Globus pallidus (tissue), 1 donor: ENCODE data around the gene B3GALT2.
A peak's percentile ranks its signal among the peaks of the same experiment; 100 is the strongest.

Experiments
- DNase-seq: peaks from one replicate; pipeline ENCODE4 v3.0.0-alpha.2; 2015; ENCODE audit warnings: low spot score

Gene B3GALT2

DNA sequence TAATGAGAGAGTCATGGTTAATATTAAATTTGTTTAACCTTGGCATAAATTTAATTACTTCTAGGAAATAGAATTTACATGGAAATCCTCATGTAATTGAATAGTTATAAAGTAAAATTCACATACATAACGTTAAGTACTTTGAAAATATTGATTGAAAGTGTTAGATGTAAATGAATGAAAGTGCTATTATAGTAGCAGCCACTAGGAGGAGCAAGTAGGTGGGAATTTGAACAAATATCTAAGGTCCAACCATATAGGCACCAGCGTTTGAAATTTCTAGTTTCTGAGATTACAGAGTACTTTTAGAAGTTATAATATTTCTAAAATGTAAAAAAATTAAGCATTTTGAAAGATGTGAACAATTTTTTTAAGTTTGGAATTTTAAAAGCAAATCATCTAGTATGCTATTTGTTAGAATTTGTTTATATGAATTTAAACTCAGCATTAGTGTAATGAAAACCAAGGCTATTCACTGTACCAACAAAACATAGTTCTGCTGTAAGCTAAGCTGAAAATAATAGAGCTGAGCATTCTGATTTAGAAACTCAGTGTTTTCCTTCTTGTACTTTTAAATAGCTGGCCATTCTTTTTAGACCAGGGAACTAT, 3.3 kb downstream of the B3GALT2 start:
- DNase-seq = peak; percentile 75

DNA sequence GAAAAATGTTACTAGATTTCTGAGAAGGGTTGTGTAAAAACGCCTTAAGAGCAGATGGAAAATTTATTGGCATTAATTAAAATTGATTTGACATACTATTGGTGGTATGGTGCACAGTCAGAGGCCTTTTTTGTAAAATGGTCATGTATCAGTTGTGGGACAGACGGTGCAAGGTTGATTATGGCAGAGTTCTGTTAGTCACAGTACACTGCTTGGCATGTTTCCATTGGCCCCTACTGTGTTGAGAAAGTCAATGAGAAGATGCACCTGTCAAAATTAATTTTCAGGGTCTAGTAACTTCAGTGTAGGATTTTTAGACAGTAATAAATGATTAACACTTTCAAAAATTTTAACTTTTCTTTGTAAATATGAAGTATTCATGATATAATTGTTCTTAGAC, 4.4 kb downstream of the B3GALT2 start:
- no peak for DNase-seq

DNA sequence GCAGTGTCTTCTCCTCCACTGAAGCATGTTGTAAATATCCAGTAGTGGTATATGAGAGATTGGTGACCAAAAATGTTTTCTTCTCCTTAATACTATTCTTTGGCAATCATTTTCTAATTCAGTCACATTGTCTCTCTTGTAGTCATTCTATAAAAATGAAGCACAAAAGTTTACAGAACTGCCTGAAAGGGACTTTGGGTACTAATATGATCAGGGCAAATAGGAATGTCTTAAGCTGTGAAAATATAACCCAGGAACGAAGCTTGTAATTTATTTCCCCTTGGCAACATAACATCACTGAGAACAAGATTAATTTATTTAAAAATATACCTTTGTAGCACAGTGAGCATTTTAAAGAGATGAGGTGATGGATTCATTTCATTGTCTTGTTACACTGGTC, 4.9 kb downstream of the B3GALT2 start:
- no peak for DNase-seq

DNA sequence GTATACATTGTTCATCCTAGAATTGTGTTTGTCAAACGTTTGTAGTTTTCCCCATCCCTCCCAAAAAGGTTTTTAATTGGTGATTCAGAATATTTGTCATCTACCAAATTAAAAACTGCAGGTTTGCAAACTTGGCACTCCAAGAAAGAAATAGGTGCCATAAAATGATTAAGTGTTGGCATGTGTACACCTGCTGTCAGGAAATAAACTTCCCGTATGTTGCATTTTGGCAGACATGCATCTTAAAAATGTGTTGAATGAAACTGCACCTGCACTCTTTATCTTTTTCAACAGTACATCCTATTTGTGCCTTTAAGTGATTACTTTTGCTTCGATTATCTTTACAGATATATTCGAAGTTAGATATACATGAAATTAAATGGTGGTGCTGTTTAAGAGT, 7.3 kb downstream of the B3GALT2 start:
- DNase-seq = no peak

DNA sequence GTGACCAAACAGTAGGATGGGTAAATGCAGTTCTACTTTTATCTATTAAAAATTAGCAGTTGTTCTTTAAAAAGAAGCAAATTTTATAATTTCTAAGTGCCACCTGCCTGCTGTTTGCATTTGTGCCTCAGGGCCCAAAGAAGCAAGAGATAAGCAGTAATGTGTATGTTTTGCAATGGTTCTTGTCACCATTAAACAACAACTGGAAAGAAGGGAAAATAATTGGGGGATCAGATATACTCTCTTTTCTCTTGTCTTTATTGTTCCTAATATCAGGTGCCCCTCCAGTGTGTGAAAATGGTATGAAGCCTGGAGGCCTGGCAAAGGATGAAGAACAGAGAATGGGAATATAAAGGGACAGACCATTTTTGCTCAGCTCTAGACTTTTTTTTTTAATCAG, 9.6 kb downstream of the B3GALT2 start:
- DNase-seq = no peak

DNA sequence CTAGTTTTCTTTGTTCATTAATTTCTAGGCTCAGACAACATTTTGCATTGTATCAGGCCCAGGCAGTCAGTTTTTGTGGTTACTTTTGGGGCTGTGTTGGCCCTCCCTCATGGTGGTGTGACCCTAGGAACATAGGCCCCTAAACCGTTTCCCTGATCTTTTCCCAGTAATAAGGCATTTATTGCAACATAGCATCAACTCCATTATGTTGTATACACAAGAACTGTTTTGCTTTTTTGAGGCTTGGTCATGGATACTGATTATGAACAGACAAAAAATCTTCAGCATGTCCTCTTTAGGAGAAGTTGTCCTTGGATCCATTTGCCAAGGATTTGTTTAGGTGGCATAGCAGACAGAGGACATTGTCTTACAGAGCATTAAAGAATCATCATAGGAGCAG, 10.3 kb downstream of the B3GALT2 start:
- DNase-seq = no peak

DNA sequence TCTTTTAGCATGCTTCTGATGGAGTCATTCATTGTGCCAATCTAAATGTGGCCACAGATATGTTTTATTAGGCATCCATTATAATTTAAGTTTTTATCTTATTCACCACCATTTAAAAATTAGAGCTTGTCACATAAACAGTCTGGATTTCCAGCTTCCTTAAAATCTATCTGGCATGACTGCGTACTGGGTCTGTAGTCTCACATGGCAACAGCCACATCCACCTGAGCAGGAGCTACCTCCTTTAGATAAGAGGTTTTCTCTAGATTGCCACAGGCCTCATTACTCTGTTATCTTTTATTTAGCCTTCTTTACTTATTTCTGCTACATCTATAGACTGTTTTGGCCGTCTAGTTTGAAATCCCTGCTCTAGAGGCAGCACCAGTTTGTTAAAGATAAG, 29.1 kb downstream of the B3GALT2 start:
- DNase-seq = no peak

DNA sequence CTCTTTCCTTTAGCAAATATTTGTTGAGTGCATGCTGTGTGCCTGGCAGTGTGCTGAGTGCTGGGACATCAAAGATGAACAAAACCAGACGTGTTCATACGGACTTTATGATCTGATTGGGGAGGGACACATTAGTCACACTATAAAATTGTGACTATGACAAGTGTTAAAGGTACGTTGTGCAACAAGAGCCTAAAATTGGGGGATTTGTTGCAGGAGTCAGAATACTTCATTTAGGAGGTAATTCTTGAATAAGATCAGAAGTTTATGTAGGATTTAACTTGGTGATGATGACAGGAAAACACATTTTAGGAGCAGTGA, 29.6 kb downstream of the B3GALT2 start:
- no peak for DNase-seq

DNA sequence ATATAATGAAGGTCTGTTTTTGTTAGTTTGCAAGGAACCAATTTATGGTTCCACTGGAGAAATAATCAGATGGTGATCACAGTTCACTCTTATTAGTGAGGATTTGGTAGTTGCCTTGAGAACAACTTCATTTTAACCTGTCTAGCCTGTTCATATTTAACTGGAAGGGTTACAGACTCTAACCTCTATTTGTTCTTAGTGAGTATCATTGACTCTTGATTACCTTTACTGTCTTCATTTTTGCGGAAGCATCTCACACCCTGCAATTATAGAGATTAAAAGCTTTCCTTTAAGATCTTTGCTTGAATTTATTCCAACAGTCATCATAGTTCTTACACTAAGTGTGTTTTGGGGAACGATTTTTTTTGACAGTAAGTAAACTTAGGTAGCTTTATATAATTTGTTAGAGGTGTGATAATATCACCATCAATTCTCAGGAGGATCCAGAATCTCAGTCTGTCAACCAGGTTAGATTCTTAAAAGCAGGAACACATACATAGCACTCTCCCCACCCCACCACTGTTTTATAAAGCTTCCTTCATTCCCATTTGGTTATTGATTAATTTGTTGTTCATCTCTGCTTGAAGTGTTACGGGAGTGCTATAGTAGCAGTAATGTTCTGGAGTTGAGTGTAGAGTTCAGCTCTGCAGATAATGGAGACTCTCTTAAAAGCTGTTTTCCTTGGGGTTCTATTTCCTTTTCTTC, 30.1 kb downstream of the B3GALT2 start:
- no peak for DNase-seq

DNA sequence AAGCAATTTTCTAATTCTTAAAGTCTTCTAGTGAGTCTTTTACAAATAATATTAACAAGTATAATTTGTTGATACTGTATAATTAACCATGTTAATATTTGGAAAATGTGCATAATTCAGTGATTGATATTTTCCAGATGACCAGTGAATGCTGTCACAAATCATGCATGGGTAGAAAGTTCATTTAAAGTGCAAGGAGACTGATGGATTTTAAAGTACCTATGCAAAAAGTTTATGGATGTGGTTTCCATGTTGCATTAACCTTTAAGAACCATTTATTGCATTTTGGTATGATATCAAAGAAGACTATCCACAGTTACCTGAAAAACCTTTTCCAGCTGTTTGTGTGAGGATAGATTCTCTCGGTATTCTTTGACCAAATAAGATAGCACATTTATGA, 41.4 kb downstream of the B3GALT2 start:
- no peak for DNase-seq

DNA sequence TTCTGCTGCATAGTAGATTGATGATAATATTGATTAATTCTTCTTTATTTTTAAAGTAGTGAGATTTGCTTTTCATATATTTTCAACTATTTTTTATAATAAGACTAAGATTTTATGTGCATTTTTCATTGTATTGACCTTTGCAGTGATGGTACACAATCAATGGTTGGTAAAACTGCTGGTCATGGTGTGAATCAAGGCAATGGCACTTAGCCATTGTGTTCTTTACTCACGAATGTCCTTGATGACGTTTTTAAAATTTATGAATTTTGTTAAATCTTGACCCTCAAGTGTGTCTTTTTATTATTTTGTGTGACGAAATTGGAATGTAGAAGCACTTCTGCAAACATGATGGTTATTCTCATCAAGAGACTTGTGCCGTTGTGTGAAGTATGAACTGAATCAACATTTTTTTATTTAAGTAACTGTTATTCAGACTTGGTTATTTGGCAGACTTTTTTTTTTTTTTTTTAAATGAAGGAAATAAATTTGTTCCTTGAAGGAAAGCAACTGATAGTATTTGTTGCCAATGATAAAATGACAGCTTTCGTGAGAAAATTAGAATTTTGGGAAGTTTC, 42.0 kb downstream of the B3GALT2 start:
- DNase-seq = no peak

DNA sequence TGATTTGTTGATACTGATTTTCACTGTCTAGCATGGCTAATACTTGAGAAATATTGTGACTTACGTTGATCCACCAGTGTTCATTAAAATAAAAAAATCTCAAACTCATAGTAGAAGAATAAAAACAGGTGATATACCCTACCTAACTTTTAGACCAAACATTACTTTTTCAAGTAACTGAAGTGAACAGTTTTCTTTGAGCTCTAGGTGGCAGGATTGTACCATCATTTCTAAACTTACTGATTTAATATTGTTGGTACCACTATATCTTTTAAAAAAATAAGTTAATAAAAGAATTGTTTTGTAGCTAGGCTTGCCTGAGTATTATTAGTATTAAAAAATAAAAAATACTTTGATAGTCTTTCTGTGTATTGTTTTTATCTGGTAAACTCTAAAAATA, 43.1 kb downstream of the B3GALT2 start:
- no peak for DNase-seq

DNA sequence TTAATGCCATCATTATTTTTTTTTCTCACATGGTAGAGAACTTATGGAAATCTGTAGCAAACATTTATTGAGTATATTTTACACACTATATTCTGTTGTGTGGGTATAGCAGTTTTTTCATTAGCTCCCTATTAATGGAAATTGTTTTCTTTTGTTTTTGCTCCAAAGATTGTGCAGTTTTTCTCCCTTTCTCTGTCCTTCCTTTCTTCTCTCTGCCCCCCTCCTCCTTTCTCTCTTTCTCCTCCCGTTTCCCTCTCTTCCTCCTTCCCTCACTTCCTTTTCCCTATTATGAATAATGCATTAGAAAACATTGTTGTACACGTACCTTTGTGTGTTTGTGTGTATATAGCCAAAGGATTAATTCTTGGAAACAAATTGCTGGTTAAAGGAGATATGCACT, 44.0 kb downstream of the B3GALT2 start:
- DNase-seq = no peak

DNA sequence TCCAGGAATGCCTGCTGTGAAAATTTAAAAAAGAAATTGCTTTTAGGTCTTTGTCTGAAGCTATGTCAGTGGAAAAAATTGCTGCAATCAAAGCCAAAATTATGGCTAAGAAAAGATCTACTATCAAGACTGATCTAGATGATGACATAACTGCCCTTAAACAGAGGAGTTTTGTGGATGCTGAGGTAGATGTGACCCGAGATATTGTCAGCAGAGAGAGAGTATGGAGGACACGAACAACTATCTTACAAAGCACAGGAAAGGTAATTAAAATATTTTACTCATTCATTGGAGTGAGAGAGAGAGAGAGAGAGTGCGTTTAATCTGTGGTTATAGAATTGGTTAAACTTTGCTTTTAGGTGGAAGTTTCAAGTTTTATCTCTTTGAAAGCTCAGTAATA, 44.6 kb downstream of the B3GALT2 start:
- DNase-seq = no peak

DNA sequence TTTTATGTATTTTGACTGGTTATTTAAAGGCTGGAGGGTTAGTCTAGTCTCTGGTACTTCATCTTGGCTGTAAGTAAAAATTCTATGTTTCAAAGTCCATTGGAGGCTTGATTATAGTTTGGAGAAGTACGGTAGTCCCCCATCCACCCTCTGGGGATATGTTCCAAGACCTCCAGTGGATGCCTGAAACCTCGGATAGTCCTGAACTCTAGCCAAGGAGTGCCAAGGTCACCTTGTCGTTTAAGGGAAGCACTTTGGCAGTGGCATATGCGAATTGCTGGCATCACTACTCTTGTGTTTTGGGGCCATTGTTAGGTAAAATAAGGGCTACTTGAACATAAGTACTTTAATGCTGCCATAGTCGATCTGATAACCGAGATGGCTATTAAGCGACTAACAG, 46.2 kb downstream of the B3GALT2 start:
- DNase-seq = no peak

DNA sequence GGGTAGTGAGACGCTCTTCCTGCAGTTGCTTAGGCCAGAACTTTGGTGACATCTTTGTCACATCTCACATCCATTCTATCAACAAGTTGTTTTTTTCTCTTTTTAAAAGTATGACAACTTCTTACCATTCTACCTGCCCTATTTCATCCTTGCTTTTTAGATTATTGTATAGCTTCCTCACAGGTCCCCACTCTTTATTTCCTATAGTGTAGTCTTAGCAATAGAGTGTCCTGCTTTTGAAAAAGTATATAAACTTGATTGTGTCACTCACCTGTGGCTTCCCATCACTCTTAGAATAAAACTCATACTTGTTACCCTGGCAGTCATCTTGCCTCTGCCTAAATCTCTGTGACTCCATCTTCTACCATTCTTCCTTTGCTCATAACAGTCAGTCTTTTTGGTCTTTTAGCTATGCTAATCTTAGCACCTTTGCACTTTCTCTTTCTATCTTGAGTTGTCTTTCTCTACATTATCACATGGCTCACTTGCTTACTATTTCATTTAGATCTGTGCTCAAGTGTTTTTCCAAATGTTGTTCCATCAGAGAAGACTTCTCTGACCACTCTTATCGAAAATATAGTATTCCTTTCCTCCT, 55.0 kb downstream of the B3GALT2 start:
- no peak for DNase-seq
